Measurements from ENCODE around the gene MRGPRG.

MRGPRG gene

GRCh38 chr11:3197878-3198528, 20.6 kb downstream of the MRGPRG start:
- FAIRE-seq: no peak
- TF ChIP-seq POLR2A (IDR thresholded peaks at IDR 0.05; ENCODE audit: low read depth, low read length): no peak
- DNase-seq (ENCODE audit: insufficient read length, low spot score): no peak

- FAIRE-seq (no peak), DNase-seq (ENCODE audit: insufficient read length, low spot score) (no peak)
- TF ChIP-seq POLR2A (IDR thresholded peaks at IDR 0.05; ENCODE audit: low read depth, low read length): no peak
Observed at GRCh38 chr11:3197044-3197695, 21.4 kb downstream of the MRGPRG start.

- FAIRE-seq (no peak), DNase-seq (ENCODE audit: insufficient read length, low spot score) (no peak)
- no peak for TF ChIP-seq POLR2A (IDR thresholded peaks at IDR 0.05; ENCODE audit: low read depth, low read length)
Observed at GRCh38 chr11:3196161-3197043, 22.2 kb downstream of the MRGPRG start.

- FAIRE-seq (no peak), DNase-seq (ENCODE audit: insufficient read length, low spot score) (no peak)
- no peak for TF ChIP-seq POLR2A (IDR thresholded peaks at IDR 0.05; ENCODE audit: low read depth, low read length)
Observed at GRCh38 chr11:3195251-3196160, 23.1 kb downstream of the MRGPRG start.

- FAIRE-seq: no peak
- DNase-seq (ENCODE audit: insufficient read length, low spot score): no peak
- no peak for TF ChIP-seq POLR2A (IDR thresholded peaks at IDR 0.05; ENCODE audit: low read depth, low read length)
Observed at GRCh38 chr11:3194016-3194816, 24.4 kb downstream of the MRGPRG start.

GRCh38 chr11:3193373-3194015, 25.1 kb downstream of the MRGPRG start:
- DNase-seq (ENCODE audit: insufficient read length, low spot score) (no peak), FAIRE-seq (no peak)
- TF ChIP-seq POLR2A (IDR thresholded peaks at IDR 0.05; ENCODE audit: low read depth, low read length): no peak

- DNase-seq (ENCODE audit: insufficient read length, low spot score): no peak
Observed at GRCh38 chr11:3192511-3193372, 25.9 kb downstream of the MRGPRG start.

GRCh38 chr11:3191586-3192324, 26.9 kb downstream of the MRGPRG start:
- FAIRE-seq (no peak), DNase-seq (ENCODE audit: insufficient read length, low spot score) (no peak)
- TF ChIP-seq POLR2A (IDR thresholded peaks at IDR 0.05; ENCODE audit: low read depth, low read length): no peak

More at GRCh38 chr11:3192511-3193372, 25.9 kb downstream of the MRGPRG start:
- FAIRE-seq: no peak
- no peak for TF ChIP-seq POLR2A (IDR thresholded peaks at IDR 0.05; ENCODE audit: low read depth, low read length)

GRCh38 chr11:3190600-3190999, 28.0 kb downstream of the MRGPRG start:
- no peak for FAIRE-seq
- no peak for DNase-seq (ENCODE audit: insufficient read length, low spot score)
- no peak for TF ChIP-seq POLR2A (IDR thresholded peaks at IDR 0.05; ENCODE audit: low read depth, low read length)

- TF ChIP-seq POLR2A (IDR thresholded peaks at IDR 0.05; ENCODE audit: low read depth, low read length): no peak
- FAIRE-seq (no peak), DNase-seq (ENCODE audit: insufficient read length, low spot score) (no peak)
Observed at GRCh38 chr11:3189886-3190583, 28.6 kb downstream of the MRGPRG start.
